ENCODE data around the gene ALOX5.

DNA sequence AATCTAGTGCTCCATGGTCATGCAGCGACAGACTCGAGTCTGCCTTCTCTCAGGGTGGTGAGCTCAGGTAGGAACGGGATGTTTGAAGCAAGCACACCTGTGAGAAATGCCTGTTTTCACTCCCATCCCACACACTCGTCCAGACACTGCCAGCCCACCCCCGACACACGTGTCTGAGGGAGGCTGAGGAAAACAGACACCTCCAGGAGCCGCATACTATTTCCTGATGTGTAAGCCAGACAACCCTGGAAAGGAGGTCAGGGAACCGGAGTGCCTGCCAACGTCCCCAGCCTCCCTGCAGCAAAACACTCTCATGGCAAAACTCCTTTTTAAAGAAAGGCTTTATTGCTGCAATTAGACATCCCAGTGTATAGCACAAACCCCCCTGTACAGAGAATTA is 80.2 kb downstream of the ALOX5 start:
- TF ChIP-seq CTCF (IDR thresholded peaks at IDR 0.05) = no peak
- TF ChIP-seq, protein P1, sequence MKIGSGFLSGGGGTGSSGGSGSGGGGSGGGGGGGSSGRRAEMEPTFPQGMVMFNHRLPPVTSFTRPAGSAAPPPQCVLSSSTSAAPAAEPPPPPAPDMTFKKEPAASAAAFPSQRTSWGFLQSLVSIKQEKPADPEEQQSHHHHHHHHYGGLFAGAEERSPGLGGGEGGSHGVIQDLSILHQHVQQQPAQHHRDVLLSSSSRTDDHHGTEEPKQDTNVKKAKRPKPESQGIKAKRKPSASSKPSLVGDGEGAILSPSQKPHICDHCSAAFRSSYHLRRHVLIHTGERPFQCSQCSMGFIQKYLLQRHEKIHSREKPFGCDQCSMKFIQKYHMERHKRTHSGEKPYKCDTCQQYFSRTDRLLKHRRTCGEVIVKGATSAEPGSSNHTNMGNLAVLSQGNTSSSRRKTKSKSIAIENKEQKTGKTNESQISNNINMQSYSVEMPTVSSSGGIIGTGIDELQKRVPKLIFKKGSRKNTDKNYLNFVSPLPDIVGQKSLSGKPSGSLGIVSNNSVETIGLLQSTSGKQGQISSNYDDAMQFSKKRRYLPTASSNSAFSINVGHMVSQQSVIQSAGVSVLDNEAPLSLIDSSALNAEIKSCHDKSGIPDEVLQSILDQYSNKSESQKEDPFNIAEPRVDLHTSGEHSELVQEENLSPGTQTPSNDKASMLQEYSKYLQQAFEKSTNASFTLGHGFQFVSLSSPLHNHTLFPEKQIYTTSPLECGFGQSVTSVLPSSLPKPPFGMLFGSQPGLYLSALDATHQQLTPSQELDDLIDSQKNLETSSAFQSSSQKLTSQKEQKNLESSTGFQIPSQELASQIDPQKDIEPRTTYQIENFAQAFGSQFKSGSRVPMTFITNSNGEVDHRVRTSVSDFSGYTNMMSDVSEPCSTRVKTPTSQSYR (CRISPR knock-in tag; IDR thresholded peaks at IDR 0.05) = no peak

All from WTC11 (cell line).